ENCODE results near the gene CDK10.

CDK10 gene

GRCh38 chr16:89738072-89738377, 51.5 kb downstream of the CDK10 start:
- no peak for DNase-seq

DNA sequence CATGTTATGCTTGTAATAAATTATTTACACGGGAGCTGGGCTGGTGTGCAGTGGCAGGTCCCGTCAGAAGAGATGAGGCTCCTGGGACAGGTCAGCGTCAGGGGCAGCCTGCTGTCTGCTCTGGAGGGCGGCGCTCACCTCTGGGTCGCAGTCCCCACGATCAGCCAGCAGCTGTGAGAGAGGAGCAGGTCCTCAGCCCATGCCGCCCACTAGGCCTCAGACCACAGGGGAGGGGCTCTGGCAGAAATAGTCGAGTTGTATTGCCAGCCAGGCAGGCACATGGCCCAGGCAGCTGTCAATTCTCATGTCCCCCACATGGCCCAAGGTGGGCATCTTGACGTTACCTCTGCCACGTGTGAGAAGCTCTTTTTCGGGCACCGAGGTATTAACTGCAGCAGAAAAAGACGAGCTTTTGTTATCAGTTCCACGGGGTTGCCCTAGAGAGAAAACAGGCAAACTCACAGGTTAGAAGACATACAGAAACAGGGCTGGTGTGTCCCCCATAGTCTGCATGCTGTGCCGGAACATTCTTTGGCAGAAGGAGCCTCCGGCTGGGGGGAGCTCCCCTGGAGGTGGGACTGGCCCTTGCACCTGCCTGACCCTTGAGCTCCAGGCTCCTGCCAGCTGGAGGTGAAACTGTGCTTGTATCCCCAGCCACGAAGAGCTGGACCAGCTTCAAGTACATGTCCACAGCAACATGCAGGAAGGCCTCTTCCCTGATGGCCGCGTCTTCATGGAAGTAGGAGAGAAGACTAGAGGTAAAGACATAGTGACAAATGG, 52.2 kb downstream of the CDK10 start:
- no peak for DNase-seq

DNA sequence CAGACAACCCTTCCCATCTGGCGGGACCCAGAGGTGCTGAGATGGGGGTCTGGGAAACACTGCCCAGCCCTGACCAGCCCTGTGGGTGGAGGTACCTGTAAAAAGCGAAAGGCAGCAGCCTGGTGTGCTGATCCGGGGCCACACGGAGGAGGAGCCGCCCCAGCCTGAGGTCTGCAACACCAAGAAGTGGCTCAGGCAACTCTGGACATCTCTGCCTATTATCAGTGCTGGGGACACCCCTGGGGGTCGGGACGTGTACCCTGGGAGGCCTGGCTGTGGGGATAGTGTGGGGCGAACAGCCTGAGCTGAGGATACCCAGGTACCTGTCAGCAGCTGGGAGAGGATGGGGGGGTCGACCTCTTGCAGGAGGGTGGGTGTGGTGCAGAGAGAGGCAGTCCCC, 52.9 kb downstream of the CDK10 start:
- no peak for DNase-seq

- no peak for DNase-seq
Measured at GRCh38 chr16:89741342-89742014, 55.0 kb downstream of the CDK10 start.

DNA sequence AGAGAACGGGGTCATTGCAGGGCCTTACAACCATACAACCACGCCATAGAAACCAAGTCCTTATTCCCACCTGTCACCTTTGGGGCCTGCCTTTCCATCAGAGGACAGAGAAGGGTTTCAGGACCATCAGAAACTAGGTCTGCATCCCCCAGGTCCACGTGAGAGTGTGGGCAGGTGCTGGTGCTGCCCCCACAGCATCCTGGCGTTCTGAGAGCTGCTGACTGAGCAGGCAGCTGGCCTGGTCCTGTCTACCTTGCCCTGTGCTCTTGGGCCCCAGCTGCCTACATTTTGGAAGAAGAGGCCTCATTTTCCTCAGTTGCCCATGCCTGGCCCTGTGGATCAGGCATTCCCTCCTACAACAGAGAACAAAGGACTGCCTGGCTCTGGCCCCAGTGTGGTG, 56.5 kb downstream of the CDK10 start:
- no peak for DNase-seq

DNA sequence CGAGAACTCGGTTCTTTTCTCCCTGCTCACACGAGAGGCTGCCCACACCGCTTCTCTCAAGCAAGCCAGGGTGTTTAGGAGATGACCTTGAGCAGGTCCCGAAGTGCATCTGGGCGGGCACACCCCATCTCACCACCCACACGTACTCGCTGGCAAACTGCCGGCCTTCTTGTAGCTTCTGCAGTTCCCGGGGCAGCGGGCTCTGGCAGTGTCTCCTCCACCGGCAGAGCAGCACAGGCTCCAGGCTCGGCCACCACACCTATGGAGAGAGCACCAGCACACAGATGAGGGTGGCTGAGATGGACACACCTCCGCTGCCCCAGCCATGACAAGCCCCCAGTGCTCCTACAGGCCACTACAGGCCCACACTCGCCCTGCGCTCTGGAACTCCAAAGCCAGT, 58.3 kb downstream of the CDK10 start:
- no peak for DNase-seq
